Measurements from ENCODE around the gene EIF1AX.

- TF ChIP-seq EZH2 (IDR thresholded peaks at IDR 0.05; ENCODE audit: low read length, missing control alignments) (no peak), CTCF (conservative IDR thresholded peaks at IDR 0.05 in 1 of 2, IDR thresholded peaks at IDR 0.05 in 1 of 2; ENCODE audit: low read depth in 1 of 2, low read length in 2 of 2) (no peak)
Measured at GRCh38 chrX:20129547-20129946, 12.1 kb downstream of the EIF1AX start.
